Adipocyte (in vitro differentiated cells): Measurements from ENCODE around the gene NFYC.
A peak's percentile ranks its signal among the peaks of the same experiment; 100 is the strongest.

Experiments used
- DNase-seq: peaks from one replicate; pipeline ENCODE4 v3.0.0-alpha.2; 2015; ENCODE audit warnings: low read depth
- H3K27me3 ChIP-seq: replicated peaks from 2 replicates; pipeline ENCODE4 v1.7.0; 2013; ENCODE audit warnings: mild to moderate bottlenecking, low read length, moderate library complexity; ENCODE audit not compliant: control insufficient read depth, insufficient read depth
- H3K36me3 ChIP-seq: 2 replicates; pipeline ENCODE4 v1.7.0; 2013; ENCODE audit warnings: low read length, mild to moderate bottlenecking, moderate library complexity; ENCODE audit not compliant: control insufficient read depth, insufficient read depth, severe bottlenecking
- H3K4me1 ChIP-seq: 2 replicates; pipeline ENCODE4 v1.7.0; 2013; ENCODE audit warnings: mild to moderate bottlenecking, low read length, moderate library complexity; ENCODE audit not compliant: control insufficient read depth, insufficient read depth
- H3K4me3 ChIP-seq: 2 replicates; pipeline ENCODE4 v1.7.0; 2013; ENCODE audit warnings: mild to moderate bottlenecking, low read length, moderate library complexity
- H3K9ac ChIP-seq: 2 replicates; pipeline ENCODE4 v1.7.0; 2013; ENCODE audit warnings: mild to moderate bottlenecking, low read length, moderate library complexity
- H3K9me3 ChIP-seq: 2 replicates; pipeline ENCODE4 v1.7.0; 2013; ENCODE audit warnings: mild to moderate bottlenecking, low read length, moderate library complexity; ENCODE audit not compliant: control insufficient read depth

The NFYC gene

DNA sequence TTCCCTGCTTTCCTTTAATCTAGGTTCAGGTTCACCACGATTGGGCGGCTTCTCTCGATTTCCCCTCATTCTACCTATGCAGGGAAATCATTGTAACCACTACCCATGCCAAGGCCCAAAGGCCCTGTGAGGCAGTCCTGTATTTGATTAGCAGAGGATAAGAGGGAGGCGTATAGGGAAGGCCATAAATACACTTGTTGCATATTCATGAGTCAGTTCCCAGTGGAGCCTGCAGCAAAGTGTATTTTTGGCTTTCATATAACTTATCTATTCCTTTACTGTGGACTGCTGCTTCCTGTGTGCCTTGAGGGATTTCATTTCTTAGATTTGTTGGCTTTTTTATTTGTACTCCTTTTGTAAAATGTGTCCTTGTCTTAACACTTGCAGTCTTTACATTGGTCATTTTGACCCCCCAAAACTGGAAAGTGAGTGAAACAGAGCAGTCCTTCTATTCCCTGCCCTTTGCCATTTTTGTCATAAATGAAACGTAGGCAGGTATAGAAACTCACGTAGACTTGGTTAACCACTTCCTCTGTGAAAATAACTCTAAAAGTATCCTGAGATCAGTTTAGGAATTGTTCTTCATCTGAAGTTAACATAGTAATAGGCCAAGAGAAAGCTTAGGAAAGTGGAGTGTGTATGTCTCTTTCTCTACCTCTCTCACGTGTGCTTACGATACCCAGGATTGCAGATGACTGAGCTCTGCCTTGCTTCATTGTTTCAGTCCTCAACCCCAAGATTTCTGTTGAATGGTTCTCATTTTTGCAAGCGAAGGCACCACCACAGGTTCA lies 72.4 kb downstream of the NFYC start:
- peaks cover 92% of the 10 kb centered on the region for H3K36me3 ChIP-seq
- no peak overlapping the region for H3K9ac ChIP-seq
- no peak for DNase-seq
- no peaks in the 10 kb centered on the region for H3K9me3 ChIP-seq
- H3K4me3 ChIP-seq = no peak overlapping the region
- H3K27me3 ChIP-seq = no peaks in the 10 kb centered on the region
- peaks cover 11% of the 10 kb centered on the region for H3K4me1 ChIP-seq

GRCh38 chr1:40764981-40765380 lies 73.5 kb downstream of the NFYC start:
- no peak for DNase-seq
- peaks cover 11% of the 10 kb centered on the region for H3K4me1 ChIP-seq
- H3K9ac ChIP-seq = no peak overlapping the region
- no peaks in the 10 kb centered on the region for H3K27me3 ChIP-seq
- peaks cover 91% of the 10 kb centered on the region for H3K36me3 ChIP-seq
- no peak overlapping the region for H3K4me3 ChIP-seq
- H3K9me3 ChIP-seq = no peaks in the 10 kb centered on the region

GRCh38 chr1:40766017-40766416 lies 74.5 kb downstream of the NFYC start:
- no peak overlapping the region for H3K4me3 ChIP-seq
- no peaks in the 10 kb centered on the region for H3K9me3 ChIP-seq
- peaks cover 6% of the 10 kb centered on the region for H3K4me1 ChIP-seq
- no peak for DNase-seq
- peaks cover 94% of the 10 kb centered on the region for H3K36me3 ChIP-seq
- H3K9ac ChIP-seq = no peak overlapping the region
- H3K27me3 ChIP-seq = no peaks in the 10 kb centered on the region

- Histone ChIP-seq H3K36me3 (peaks cover 94% of the 10 kb centered on the region), H3K9me3 (no peaks in the 10 kb centered on the region), H3K27me3 (no peaks in the 10 kb centered on the region), H3K4me3 (no peak overlapping the region), H3K4me1 (peaks cover under 1% of the 10 kb centered on the region), H3K9ac (no peak overlapping the region)
- no peak for DNase-seq
Measured at GRCh38 chr1:40766560-40766959, 75.1 kb downstream of the NFYC start.

DNA sequence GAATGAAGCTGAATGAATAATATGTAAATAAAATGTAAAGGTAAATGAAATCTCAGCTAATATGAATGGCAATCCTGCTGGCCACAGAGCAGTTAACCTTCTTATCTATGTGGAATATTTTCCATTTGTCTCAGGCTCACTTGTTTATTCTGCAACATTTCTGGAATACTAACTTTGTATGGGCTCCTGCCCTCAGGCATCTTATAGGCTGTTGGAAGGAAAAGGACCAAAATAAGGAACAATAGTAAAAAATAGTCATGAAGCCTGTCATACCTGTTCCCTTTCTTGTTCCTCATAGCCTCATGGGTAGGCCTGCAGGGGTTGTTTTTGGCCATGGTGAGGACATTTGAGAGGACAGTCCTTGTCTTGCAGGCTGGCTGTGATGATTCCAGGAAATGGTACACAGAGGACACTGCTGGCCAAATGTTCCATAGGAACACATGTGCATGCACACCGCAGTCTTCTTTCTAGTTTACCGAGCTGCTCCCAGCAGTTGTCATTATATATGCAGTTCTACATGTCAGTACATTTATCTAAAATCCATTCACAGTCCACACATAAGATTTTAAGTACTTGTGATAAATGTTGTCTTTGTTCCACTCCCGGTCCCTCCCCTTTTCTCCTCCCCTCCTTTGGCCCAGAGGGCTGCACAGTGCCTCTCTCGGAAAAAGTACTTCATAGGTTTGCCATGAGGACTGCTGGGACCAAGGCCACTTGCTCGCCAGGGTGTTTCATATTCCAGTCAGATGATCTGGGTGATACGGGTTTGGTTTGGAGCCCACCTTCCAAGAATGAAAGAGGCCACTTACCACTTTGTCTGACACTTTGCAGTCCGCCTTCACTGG lies 76.9 kb downstream of the NFYC start:
- no peak for DNase-seq
- no peaks in the 10 kb centered on the region for H3K9me3 ChIP-seq
- H3K9ac ChIP-seq = no peak overlapping the region
- H3K27me3 ChIP-seq = no peaks in the 10 kb centered on the region
- H3K4me3 ChIP-seq = no peak overlapping the region
- H3K36me3 ChIP-seq = peaks cover 82% of the 10 kb centered on the region
- peaks cover 5% of the 10 kb centered on the region for H3K4me1 ChIP-seq

DNA sequence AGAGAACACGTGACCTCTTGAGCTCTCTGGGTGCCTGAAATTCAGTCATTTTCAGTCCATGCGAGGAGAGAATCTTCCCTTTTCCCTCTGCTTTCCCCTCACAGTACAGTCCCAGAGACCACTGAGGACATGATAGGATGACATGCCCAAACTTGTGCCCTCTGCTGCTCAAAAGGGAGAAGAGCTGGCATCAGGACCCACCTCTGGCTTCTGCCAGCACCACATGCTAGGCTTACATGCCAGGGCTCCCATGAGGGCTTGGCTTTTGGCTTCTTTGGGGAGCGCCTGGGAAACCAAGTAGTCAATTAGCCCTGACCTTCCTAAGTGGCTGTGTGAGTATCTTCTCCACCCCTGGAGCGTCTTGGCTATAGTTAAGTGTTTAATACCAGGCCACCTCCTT lies 78.3 kb downstream of the NFYC start:
- H3K36me3 ChIP-seq = peaks cover 67% of the 10 kb centered on the region
- H3K9ac ChIP-seq = no peak overlapping the region
- no peak overlapping the region for H3K4me3 ChIP-seq
- H3K9me3 ChIP-seq = no peaks in the 10 kb centered on the region
- H3K27me3 ChIP-seq = no peaks in the 10 kb centered on the region
- no peak for DNase-seq
- H3K4me1 ChIP-seq = peaks cover 5% of the 10 kb centered on the region

DNA sequence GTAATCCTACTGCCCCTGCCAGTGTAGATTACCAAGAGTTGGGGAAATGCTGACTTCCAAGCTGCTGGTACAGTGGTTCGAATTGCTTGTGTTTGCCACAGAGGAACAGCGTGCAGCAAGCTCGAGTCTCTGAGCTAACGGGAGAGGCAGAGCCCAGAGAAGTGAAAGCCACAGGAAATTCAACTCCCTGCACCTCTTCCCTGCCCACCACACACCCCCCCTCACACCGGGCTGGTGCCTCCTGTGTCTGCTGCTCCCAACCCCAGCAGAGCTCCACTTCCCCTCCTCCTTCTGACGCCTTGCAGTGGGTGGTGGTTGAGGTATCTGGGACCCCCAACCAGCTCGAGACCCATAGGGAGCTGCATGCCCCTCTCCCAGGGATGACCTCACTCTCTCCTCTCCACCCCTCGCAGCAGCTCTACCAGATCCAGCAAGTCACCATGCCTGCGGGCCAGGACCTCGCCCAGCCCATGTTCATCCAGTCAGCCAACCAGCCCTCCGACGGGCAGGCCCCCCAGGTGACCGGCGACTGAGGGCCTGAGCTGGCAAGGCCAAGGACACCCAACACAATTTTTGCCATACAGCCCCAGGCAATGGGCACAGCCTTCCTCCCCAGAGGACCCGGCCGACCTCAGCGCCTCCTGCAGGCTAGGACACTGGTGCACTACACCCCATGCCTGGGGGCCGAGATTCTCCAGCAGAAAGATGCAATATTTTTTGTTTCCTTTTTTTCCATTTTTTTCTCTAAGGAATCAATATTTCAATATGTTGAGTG lies 79.0 kb downstream of the NFYC start:
- no peak for DNase-seq
- Histone ChIP-seq H3K4me1 (peaks cover 5% of the 10 kb centered on the region), H3K27me3 (no peaks in the 10 kb centered on the region), H3K9me3 (no peaks in the 10 kb centered on the region), H3K4me3 (no peak overlapping the region), H3K36me3 (peaks cover 60% of the 10 kb centered on the region), H3K9ac (no peak overlapping the region)

DNA sequence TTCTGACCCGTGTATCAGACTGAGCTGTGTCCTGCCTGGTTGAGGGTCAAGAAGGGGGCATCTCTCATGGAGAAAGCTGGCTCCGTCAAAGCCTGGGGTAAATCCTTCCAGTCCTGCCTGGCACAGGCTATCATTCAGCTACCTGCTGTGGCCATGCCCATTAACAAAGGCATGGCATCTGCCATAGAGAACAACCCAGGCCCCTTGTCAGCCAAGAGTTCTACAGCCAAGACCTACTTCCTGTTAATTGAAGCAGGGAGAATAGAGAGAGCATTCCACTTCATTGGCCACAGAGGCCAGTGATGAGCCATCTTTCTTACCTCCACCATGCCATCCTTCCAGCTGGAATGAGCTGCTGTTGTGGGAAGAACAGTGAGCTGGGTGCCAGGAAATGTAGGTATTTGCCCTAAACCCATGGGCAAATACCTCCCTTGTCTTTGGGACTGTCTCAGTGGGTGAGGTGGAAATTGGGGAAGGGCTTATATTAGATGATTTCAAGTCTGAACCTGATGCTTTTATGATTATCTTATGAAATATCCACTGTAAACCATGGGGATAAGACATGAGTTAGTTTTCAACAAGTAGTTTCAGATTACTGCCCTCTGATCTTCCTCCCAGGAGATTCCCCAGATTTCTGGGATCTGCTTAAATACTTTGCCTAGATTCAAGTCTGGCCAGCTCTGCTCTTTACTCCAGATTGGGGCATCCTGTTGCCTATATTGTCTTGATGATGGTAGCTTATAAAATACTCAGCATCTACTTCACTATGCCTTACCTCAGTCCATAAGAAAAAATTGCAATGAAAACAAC lies 80.8 kb downstream of the NFYC start:
- H3K9ac ChIP-seq = no peak overlapping the region
- DNase-seq = no peak
- peaks cover 13% of the 10 kb centered on the region for H3K9me3 ChIP-seq
- peaks cover 5% of the 10 kb centered on the region for H3K4me1 ChIP-seq
- H3K4me3 ChIP-seq = no peak overlapping the region
- H3K36me3 ChIP-seq = peaks cover 46% of the 10 kb centered on the region
- no peaks in the 10 kb centered on the region for H3K27me3 ChIP-seq

GRCh38 chr1:40773748-40774265 lies 82.3 kb downstream of the NFYC start:
- Histone ChIP-seq H3K9me3 (peaks cover 14% of the 10 kb centered on the region), H3K4me3 (no peak overlapping the region), H3K27me3 (no peaks in the 10 kb centered on the region), H3K4me1 (peaks cover 5% of the 10 kb centered on the region), H3K36me3 (peaks cover 32% of the 10 kb centered on the region), H3K9ac (no peak overlapping the region)
- DNase-seq = no peak

DNA sequence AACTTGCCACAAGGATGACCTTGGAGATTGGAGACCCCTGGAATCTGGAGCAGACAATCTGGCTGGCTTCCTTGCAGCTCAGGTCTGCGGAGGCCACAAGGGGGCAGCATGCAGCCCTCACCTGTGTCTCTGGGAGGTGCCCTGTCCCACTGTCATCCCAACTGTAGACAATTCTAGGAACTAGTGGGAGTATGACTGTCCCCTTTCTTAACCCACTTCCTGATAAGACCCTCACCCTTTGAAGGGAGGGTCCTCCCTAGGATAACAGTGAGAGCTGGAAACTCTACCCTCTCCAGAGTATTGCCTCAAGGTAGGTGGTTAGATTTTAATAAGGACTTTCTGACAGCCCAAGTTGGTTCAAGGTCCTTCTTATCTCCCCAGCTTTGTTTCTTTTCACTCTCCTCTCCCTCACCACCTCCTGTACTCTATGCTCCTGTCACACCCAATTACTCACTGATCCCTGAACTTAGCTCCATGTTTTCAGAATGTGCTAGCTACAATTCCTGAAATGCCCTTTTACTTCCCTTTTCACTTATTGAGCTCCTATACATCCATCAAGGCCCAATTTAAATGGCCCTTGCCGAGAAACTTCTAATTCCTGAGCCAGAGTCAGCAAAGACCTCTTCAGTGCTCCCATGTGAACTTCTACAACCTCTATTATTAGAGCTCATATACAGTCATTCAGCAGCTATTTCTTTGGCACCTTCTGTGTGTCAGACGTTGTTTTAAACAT lies 82.9 kb downstream of the NFYC start:
- Histone ChIP-seq H3K4me1 (peaks cover 5% of the 10 kb centered on the region), H3K9me3 (peaks cover 14% of the 10 kb centered on the region), H3K27me3 (no peaks in the 10 kb centered on the region), H3K4me3 (no peak overlapping the region), H3K36me3 (peaks cover 26% of the 10 kb centered on the region), H3K9ac (no peak overlapping the region)
- DNase-seq = peak; percentile 39
